Ovary (tissue), 3 donors: ENCODE measurements around the gene CHCHD6.

Experiments
- CTCF ChIP-seq, 3 donors: fragments of 450-650 bp in 2 of 3; fragments of 200-600 bp in 1 of 3; IDR thresholded peaks; one replicate each; pipeline versions ENCODE4 v1.5.1 to v1.8.0; 2016 to 2022; ENCODE audit warnings: antibody characterized with exemption in 3 of 3, mild to moderate bottlenecking in 1 of 3
- POLR2A ChIP-seq: fragments of 450-650 bp; IDR thresholded peaks from one replicate; pipeline ENCODE4 v1.6.1; 2017; ENCODE audit warnings: antibody characterized with exemption, mild to moderate bottlenecking, moderate library complexity
- donor health status: DM: no; HTN: no; CAD: no.

GRCh38 chr3:126992216-126992615 is 288.2 kb downstream of the CHCHD6 start:
- TF ChIP-seq CTCF (IDR thresholded peaks at IDR 0.05) (no peak), POLR2A (no peak)
